Spleen (tissue), 11 donors: Measurements from ENCODE around the gene SEPTIN12. TPM values are rescaled to one million over a fixed set of nuclear protein-coding genes. Genes with fewer than 3 reads are reported as not detected.

Experiments
- DNase-seq: peaks from one replicate; pipeline ENCODE4 v3.0.0-alpha.2; 2020
- H3K27ac ChIP-seq, 8 donors: fragments of 200-600 bp; sonication (generic) in 7 of 8; 1 replicate in 4 of 8; 2 replicates in 4 of 8; pipeline versions ENCODE4 v1.5.0 to v1.8.0; 2016 to 2021; ENCODE audit warnings: inconsistent platforms in 4 of 8, mild to moderate bottlenecking in 4 of 8, moderate library complexity in 1 of 8
- H3K27me3 ChIP-seq, 7 donors: fragments of 200-600 bp; sonication (generic) in 6 of 7; replicated peaks in 1 of 7; 1 replicate in 4 of 7; 2 replicates in 3 of 7; pipeline versions ENCODE4 v1.5.0 to v1.8.0; 2016 to 2021; ENCODE audit warnings: inconsistent platforms in 3 of 7, mild to moderate bottlenecking in 1 of 7
- H3K36me3 ChIP-seq, 6 donors: fragments of 200-600 bp; sonication (generic) in 5 of 6; 1 replicate in 4 of 6; 2 replicates in 2 of 6; pipeline versions ENCODE4 v1.5.0 to v1.8.0; 2016 to 2021; ENCODE audit warnings: inconsistent platforms in 2 of 6
- H3K4me1 ChIP-seq, 6 donors: fragments of 200-600 bp; sonication (generic) in 5 of 6; 1 replicate in 3 of 6; 2 replicates in 3 of 6; pipeline versions ENCODE4 v1.5.0 to v1.8.0; 2016 to 2021; ENCODE audit warnings: inconsistent platforms in 3 of 6
- H3K4me3 ChIP-seq, 8 donors: fragments of 200-600 bp; sonication (generic) in 7 of 8; 1 replicate in 4 of 8; 2 replicates in 4 of 8; pipeline versions ENCODE4 v1.5.0 to v1.8.0; 2016 to 2021; ENCODE audit warnings: inconsistent platforms in 4 of 8, mild to moderate bottlenecking in 4 of 8, moderate library complexity in 2 of 8
- H3K9me3 ChIP-seq, 8 donors: fragments of 200-600 bp; sonication (generic) in 7 of 8; 1 replicate in 4 of 8; 2 replicates in 4 of 8; pipeline versions ENCODE4 v1.5.0 to v1.8.0; 2016 to 2021; ENCODE audit warnings: inconsistent platforms in 4 of 8
- CTCF ChIP-seq, 11 experiments: fragments of 200-600 bp in 7 of 11; fragments of 450-650 bp in 4 of 11; sonication (generic) in 4 of 11; IDR thresholded peaks in 8 of 11; conservative IDR thresholded peaks in 3 of 11; 1 replicate in 7 of 11; 2 replicates in 4 of 11; pipeline versions ENCODE4 v1.4.0 to v1.8.0; 2016 to 2021; ENCODE audit warnings: antibody characterized with exemption in 11 of 11, inconsistent platforms in 4 of 11, mild to moderate bottlenecking in 1 of 11
- POLR2A ChIP-seq, 3 donors: fragments of 450-650 bp; IDR thresholded peaks; one replicate each; pipeline ENCODE4 v1.5.1; 2017; ENCODE audit warnings: antibody characterized with exemption in 3 of 3, mild to moderate bottlenecking in 1 of 3
- POLR2AphosphoS5 ChIP-seq, 3 donors: sonication (generic); formaldehyde crosslinking; IDR thresholded peaks; one replicate each; pipeline ENCODE4 v1.5.1; 2017; ENCODE audit warnings: antibody characterized with exemption in 3 of 3
- WGBS, 5 donors: extraction: QIAGEN DNeasy Blood & Tissue Kit in 3 of 5; methylation state at CpG; one replicate each; pipeline versions ENCODE4 v1.1.5 to v1.1.7; 2013 to 2018; 5-methylcytosine and 5-hydroxymethylcytosine counted together
- intact Hi-C: fragments of 100-400 bp; cut with DNase I; formaldehyde crosslinking; loops from one replicate; pipeline ENCODE4 v1.15.0; 2023; ENCODE audit warnings: low total_unique reads
- polyA plus RNA-seq, 3 donors: library from polyadenylated mRNA; stranded (reverse); fragments of 200-250 nt; gene quantifications; one replicate each; pipeline ENCODE4 v1.2.1, GENCODE V29; 2013
- total RNA-seq, 7 donors: library from RNA; depleted of rRNA in 3 of 7; stranded (reverse); fragments of >200 nt in 3 of 7; fragmentation: NEBNext Ultra II Directional in 4 of 7; extraction: Animal tissue kit (Norgen Biotek cat#: 25700) in 4 of 7; gene quantifications; one replicate each; pipeline versions ENCODE4 v1.1.0 to v1.2.1, GENCODE V29; 2016 to 2021
- donor health status: healthy with polysubstance abuse.
- donor health status: DM: no; HTN: no; CAD: no; lungs with moderate emphysema.
- donor health status: DM: no; HTN: no; CAD: no.
- donor health status: Bipolar disorder and iron deficiency.
- donor health status: healthy.
- donor health status: DM: no; HTN: no; CAD: no.
- donor health status: DM: yes; HTN: yes; CAD: no.

SEPTIN12 gene
- total and polyA plus RNA-seq, 10 donors, result 0.37 TPM; not detected in 9

- Histone ChIP-seq H3K27me3 (no peaks in the 10 kb centered on the region), H3K27ac (peak overlapping the region; percentile 74 to 95 (median 90)), H3K36me3 (peaks cover 0 to 64% (median 39%) of the 10 kb centered on the region in 6 donors), H3K4me1 (peaks cover 19 to 42% (median 33%) of the 10 kb centered on the region in 6 donors), H3K4me3 (peak overlapping the region; percentile 55 to 99 (median 93)), H3K9me3 (no peaks in the 10 kb centered on the region)
- DNase-seq, result peak; percentile 81
- TF ChIP-seq POLR2AphosphoS5 (IDR thresholded peaks at IDR 0.05) (no peak), CTCF (IDR thresholded peaks at IDR 0.05 in 8 of 11, conservative IDR thresholded peaks at IDR 0.05 in 3 of 11) (no peak), POLR2A (IDR thresholded peaks at IDR 0.05) (no peak)
- intact Hi-C loops, result loop anchor here (5.0 kb wide), 1 partner anchor 34 kb away; the partner anchor contains the start of gene ZNF500
- WGBS, 5 donors, result 54 to 66% (median 58%) methylated on average over 25 to 29 of the region's 29 CpGs
Measured at GRCh38 chr16:4801051-4801961, 13.2 kb upstream of the SEPTIN12 start.

- TF ChIP-seq CTCF (IDR thresholded peaks at IDR 0.05 in 8 of 11, conservative IDR thresholded peaks at IDR 0.05 in 3 of 11) (no peak), POLR2AphosphoS5 (IDR thresholded peaks at IDR 0.05) (peak; percentile 63 to 81 (median 79))
- DNase-seq, result peak; percentile 91
- peaks cover 0 to 64% (median 31%) of the 10 kb centered on the region in 6 donors for H3K36me3 ChIP-seq
- H3K4me1 ChIP-seq, result peaks cover 19 to 42% (median 33%) of the 10 kb centered on the region in 6 donors
- 31 to 55% (median 38%) methylated on average over 9 to 17 of the region's 17 CpGs for WGBS, 5 donors
- H3K9me3 ChIP-seq, result no peaks in the 10 kb centered on the region
- intact Hi-C loops, result loop anchor here (5.0 kb wide), 1 partner anchor 33 kb away; the partner anchor contains the start of gene ZNF500
- H3K4me3 ChIP-seq, result peak overlapping the region in 4 of 8 donors; percentile 7 to 98 (median 87)
- H3K27me3 ChIP-seq, result no peaks in the 10 kb centered on the region
- H3K27ac ChIP-seq, result peak overlapping the region in 6 of 8 donors; percentile 55 to 95 (median 91)
Measured at GRCh38 chr16:4800290-4801041, 12.3 kb upstream of the SEPTIN12 start.

- TF ChIP-seq POLR2AphosphoS5 (IDR thresholded peaks at IDR 0.05) (no peak), POLR2A (IDR thresholded peaks at IDR 0.05) (no peak), CTCF (IDR thresholded peaks at IDR 0.05 in 8 of 11, conservative IDR thresholded peaks at IDR 0.05 in 3 of 11) (no peak)
- Histone ChIP-seq H3K4me3 (no peak overlapping the region), H3K9me3 (no peaks in the 10 kb centered on the region), H3K36me3 (peaks cover 0 to 61% (median 19%) of the 10 kb centered on the region in 6 donors), H3K4me1 (peaks cover 19 to 39% (median 33%) of the 10 kb centered on the region in 6 donors), H3K27ac (peak overlapping the region in 2 of 8 donors; percentile 91 to 92), H3K27me3 (no peaks in the 10 kb centered on the region)
- WGBS, 5 donors, result 88 to 97% (median 93%) methylated on average over 18 to 19 of the region's 19 CpGs
- intact Hi-C loops, result no loop called here
- no peak for DNase-seq
Measured at GRCh38 chr16:4799171-4799855, 11.2 kb upstream of the SEPTIN12 start.
